Activated CD8-positive, alpha-beta T cell treated with anti-CD3 and anti-CD28 coated beads for 36 hours (primary cell): ENCODE results near the gene CLC. TPM values are rescaled to one million over a fixed set of nuclear protein-coding genes. Genes with fewer than 3 reads are reported as not detected.

Experiments used
- ATAC-seq: fragments of 200-7000 bp; cut with Tn5 transposase; one replicate; pipeline ENCODE4 v1.10.0; 2021; ENCODE audit warnings: mild to moderate bottlenecking, moderate library complexity
- CTCF ChIA-PET: fragments of 350-600 bp; sonication (Branson Sonifier 250); formaldehyde crosslinking; loops from one replicate; lab custom pipeline; 2021; ENCODE audit warnings: antibody characterized with exemption; lab: Charles Lee
- POLR2A ChIA-PET: fragments of 350-600 bp; sonication (Branson Sonifier 250); formaldehyde crosslinking; loops from one replicate; lab custom pipeline; 2021; ENCODE audit warnings: antibody characterized with exemption; lab: Charles Lee
- DNase-seq: peaks from one replicate; pipeline ENCODE4 v3.0.0-alpha.2; 2020
- H3K27ac Mint-ChIP-seq: one replicate; pipeline ENCODE4 v1.8.0; 2021; ENCODE audit warnings: mild to moderate bottlenecking, mixed read lengths
- H3K27me3 Mint-ChIP-seq: one replicate; pipeline ENCODE4 v1.8.0; 2021; ENCODE audit warnings: mixed read lengths
- H3K36me3 Mint-ChIP-seq: one replicate; pipeline ENCODE4 v1.8.0; 2021; ENCODE audit warnings: low read depth, mixed read lengths
- H3K4me1 Mint-ChIP-seq: one replicate; pipeline ENCODE4 v1.8.0; 2021; ENCODE audit warnings: low read depth, mixed read lengths
- H3K4me3 Mint-ChIP-seq: one replicate; pipeline ENCODE4 v1.8.0; 2021; ENCODE audit warnings: mild to moderate bottlenecking, moderate library complexity, mixed read lengths
- H3K9me3 Mint-ChIP-seq: one replicate; pipeline ENCODE4 v1.8.0; 2021; ENCODE audit warnings: mixed read lengths
- CTCF ChIP-seq: fragments of 200-600 bp; IDR thresholded peaks from one replicate; pipeline ENCODE4 v1.8.0; 2022; ENCODE audit warnings: antibody characterized with exemption, mild to moderate bottlenecking
- intact Hi-C: fragments of 100-400 bp; cut with micrococcal nuclease; formaldehyde crosslinking; loops from one replicate; pipeline ENCODE4 v1.10.0; 2022
- total RNA-seq, 2 experiments: library from RNA; stranded (reverse); gene quantifications; one replicate each; pipeline ENCODE4 v1.2.3, GENCODE V29; 2021

Gene CLC
- total RNA-seq, 2 experiments from 2014 or later: not detected

- ATAC-seq (peak; percentile 61), DNase-seq (peak; percentile 50)
- peak overlapping the region; percentile 21 for H3K4me3 Mint-ChIP-seq
- H3K9me3 Mint-ChIP-seq: no peaks in the 10 kb centered on the region
- intact Hi-C loops: no loop called here
- TF ChIP-seq CTCF: no peak
- H3K27ac Mint-ChIP-seq: no peak overlapping the region
- no peaks in the 10 kb centered on the region for H3K36me3 Mint-ChIP-seq
- POLR2A ChIA-PET: no interaction called here
- peaks cover 31% of the 10 kb centered on the region for H3K27me3 Mint-ChIP-seq
- peaks cover 18% of the 10 kb centered on the region for H3K4me1 Mint-ChIP-seq
- CTCF ChIA-PET: no interaction called here
Measured at GRCh38 chr19:39740395-39740794, 2.6 kb upstream of the CLC start.

- Mint-ChIP-seq H3K4me1 (peaks cover 18% of the 10 kb centered on the region), H3K27ac (no peak overlapping the region), H3K27me3 (peaks cover 26% of the 10 kb centered on the region), H3K4me3 (no peak overlapping the region), H3K36me3 (no peaks in the 10 kb centered on the region), H3K9me3 (no peaks in the 10 kb centered on the region)
- ATAC-seq (no peak), DNase-seq (no peak)
- intact Hi-C loops: no loop called here
- CTCF ChIA-PET: interaction anchor here (0.6 kb wide), 1 partner anchor 67 kb away, joined by 3 read pairs; no protein-coding TSS in a partner anchor
- POLR2A ChIA-PET: no interaction called here
- no peak for TF ChIP-seq CTCF
Measured at GRCh38 chr19:39738814-39739213, 985 bp upstream of the CLC start.

GRCh38 chr19:39737351-39737750 is 478 bp downstream of the CLC start:
- TF ChIP-seq CTCF: no peak
- Mint-ChIP-seq H3K4me3 (no peak overlapping the region), H3K4me1 (peaks cover 18% of the 10 kb centered on the region), H3K27ac (no peak overlapping the region), H3K27me3 (peaks cover 18% of the 10 kb centered on the region), H3K36me3 (no peaks in the 10 kb centered on the region), H3K9me3 (no peaks in the 10 kb centered on the region)
- ChIA-PET POLR2A (no interaction called here), CTCF (no interaction called here)
- no peak for DNase-seq
- ATAC-seq: no peak
- intact Hi-C loops: no loop called here

GRCh38 chr19:39736088-39736487 is 1.7 kb downstream of the CLC start:
- no peaks in the 10 kb centered on the region for H3K36me3 Mint-ChIP-seq
- peaks cover 16% of the 10 kb centered on the region for H3K4me1 Mint-ChIP-seq
- no peak for TF ChIP-seq CTCF
- intact Hi-C loops: no loop called here
- H3K27me3 Mint-ChIP-seq: peaks cover 18% of the 10 kb centered on the region
- DNase-seq (peak; percentile 33), ATAC-seq (no peak)
- CTCF ChIA-PET: no interaction called here
- POLR2A ChIA-PET: no interaction called here
- no peak overlapping the region for H3K27ac Mint-ChIP-seq
- H3K4me3 Mint-ChIP-seq: no peak overlapping the region
- H3K9me3 Mint-ChIP-seq: no peaks in the 10 kb centered on the region

GRCh38 chr19:39735688-39736087 is 2.1 kb downstream of the CLC start:
- H3K36me3 Mint-ChIP-seq: no peaks in the 10 kb centered on the region
- intact Hi-C loops: no loop called here
- no peak overlapping the region for H3K4me3 Mint-ChIP-seq

More at GRCh38 chr19:39735688-39736087, 2.1 kb downstream of the CLC start:
- ATAC-seq (no peak), DNase-seq (no peak)
- CTCF ChIA-PET: no interaction called here
- Mint-ChIP-seq H3K9me3 (no peaks in the 10 kb centered on the region), H3K27me3 (peaks cover 19% of the 10 kb centered on the region), H3K4me1 (peaks cover 14% of the 10 kb centered on the region), H3K27ac (no peak overlapping the region)
- no peak for TF ChIP-seq CTCF
- POLR2A ChIA-PET: no interaction called here
